Mononuclear cell (primary cell): ENCODE data around the gene RMP24.
A peak's percentile ranks its signal among the peaks of the same experiment; 100 is the strongest.

ENCODE experiments used
- H3K27me3 ChIP-seq: 2 replicates; pipeline ENCODE4 v1.6.0; 2011; ENCODE audit warnings: low read length, control low read depth; ENCODE audit not compliant: insufficient read depth
- H3K4me1 ChIP-seq: 2 replicates; pipeline ENCODE4 v1.5.1; 2011; ENCODE audit warnings: mild to moderate bottlenecking, low read length, control low read depth; ENCODE audit not compliant: insufficient read depth
- H3K4me3 ChIP-seq: 2 replicates; pipeline ENCODE4 v1.5.1; 2011; ENCODE audit warnings: mild to moderate bottlenecking, low read length, moderate library complexity
- H3K9me3 ChIP-seq: 2 replicates; pipeline ENCODE4 v1.5.1; 2011; ENCODE audit warnings: low read depth, mild to moderate bottlenecking, control low read depth, low read length

Gene RMP24

DNA sequence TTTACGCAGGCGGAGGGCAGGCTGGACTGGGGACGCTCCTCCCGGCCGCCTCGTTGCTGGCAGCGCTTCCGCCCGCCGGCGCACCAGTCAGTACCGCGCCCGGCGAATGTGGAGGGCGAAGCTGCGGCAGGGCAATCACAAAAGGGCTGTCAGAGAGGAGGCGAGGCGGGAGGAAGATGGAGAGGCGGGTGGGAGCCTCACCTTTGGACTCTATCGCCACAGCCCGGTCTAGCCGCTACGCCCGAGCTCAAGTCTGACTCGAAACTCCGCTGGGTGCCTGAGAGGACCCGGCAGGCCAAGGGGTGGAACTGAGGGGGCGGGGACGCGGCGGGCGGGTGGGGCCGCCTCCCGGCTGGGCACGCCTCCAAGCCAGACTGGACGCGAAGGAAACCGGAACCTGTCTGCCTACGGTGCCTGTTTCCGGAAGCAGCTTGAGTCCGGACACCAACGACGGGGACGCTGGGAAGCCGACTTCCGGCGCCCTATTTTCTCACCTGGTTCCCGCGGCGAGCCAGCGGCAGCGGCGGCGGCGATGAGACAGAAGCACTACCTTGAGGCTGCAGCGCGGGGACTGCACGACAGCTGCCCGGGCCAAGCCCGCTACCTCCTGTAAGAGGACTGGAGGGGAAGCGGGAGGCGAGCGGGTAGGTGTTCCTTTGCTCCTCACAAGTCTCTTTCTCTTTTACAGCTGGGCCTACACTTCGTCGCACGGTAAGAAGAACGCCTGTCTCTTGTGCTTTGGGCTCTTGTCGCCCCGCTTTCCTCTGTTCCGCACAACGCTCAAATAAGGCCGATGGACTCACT is at the start of gene RMP24:
TSS of gene RMP24 (plus strand) at position 483 of the 804 bp plus-strand sequence.
- Histone ChIP-seq H3K4me1 (peaks cover 36% of the 10 kb centered on the region), H3K4me3 (peak within 1 kb of the TSS; percentile 95), H3K9me3 (no peaks in the 10 kb centered on the region), H3K27me3 (no peaks in the 10 kb centered on the region)

DNA sequence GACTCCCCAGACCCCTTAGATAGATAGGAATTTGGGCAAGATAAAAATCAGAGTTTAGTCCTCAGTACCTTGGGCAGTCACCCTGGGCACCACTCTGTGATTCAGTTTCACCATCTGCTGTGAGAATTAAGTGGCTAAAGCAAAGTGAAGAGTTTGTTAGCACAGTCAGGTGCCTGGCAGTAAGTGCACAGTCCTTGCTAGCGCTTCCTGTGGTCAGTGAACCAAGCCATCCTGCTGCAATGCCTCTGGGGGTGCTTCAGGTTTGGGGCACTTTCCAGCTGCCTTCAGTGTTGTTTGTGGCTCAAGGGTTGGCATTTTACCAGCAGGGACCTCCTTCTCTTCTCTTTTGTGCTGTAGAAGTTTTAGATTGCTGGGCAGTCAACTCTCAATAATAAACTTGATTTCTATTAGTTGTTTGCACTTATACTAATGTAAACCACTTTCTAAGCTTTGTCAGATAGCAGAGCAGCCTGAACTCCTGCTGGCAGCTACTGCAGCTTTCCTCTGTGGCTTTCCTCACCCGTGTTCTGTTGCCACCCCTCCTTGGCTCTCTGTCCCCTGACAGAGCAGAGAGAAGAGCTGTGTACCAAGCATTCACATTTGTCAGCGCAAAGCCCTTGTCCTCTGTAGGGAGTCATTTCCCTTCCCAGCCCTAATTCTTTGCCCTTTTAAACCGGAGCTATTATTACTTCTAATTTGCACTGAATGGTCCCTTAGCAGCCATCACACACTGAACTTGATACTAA is 48.4 kb upstream of the RMP24 start:
- H3K4me3 ChIP-seq: no peak overlapping the region
- no peaks in the 10 kb centered on the region for H3K9me3 ChIP-seq
- H3K4me1 ChIP-seq: no peaks in the 10 kb centered on the region
- peaks cover 24% of the 10 kb centered on the region for H3K27me3 ChIP-seq

DNA sequence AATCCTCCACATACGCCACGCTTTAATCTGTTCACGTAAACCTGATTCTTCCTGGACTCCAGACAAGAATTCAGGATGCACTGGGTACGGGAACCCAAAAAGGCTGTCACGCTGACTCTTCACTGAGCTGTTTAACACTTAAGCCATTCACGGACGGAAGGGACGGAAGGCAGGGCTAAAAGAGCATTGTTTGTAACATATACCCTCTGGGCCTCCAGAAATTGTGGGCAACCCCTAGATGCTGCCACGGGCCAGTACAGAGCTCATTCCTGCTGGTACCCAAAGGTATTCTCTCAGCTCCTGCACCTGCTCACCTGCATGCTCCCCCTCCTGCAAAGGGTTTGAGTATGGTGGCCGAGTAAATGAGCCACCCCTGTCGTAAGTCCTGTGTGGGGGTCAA is 45.6 kb upstream of the RMP24 start:
- Histone ChIP-seq H3K27me3 (peaks cover 32% of the 10 kb centered on the region), H3K4me1 (no peaks in the 10 kb centered on the region), H3K4me3 (no peak overlapping the region), H3K9me3 (peaks cover 10% of the 10 kb centered on the region)

DNA sequence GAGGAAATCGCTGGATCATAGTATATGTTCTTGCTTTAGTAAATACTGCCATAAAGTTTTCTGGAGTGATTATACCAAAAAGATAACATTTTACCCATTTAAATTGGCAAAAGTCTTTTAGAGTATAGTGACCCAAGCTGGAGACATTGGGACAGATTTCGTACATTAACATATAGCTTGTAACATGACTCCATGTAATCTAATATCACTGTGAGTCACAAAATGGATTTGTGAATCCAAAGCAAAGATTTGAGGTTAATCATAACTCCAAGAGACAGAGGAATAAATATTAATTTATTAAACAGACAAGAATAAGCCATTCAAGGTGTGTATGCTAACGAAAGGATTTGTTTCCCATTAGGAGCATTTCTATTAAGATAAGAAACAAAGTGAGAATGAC is 45.0 kb upstream of the RMP24 start:
- H3K4me3 ChIP-seq: no peak overlapping the region

DNA sequence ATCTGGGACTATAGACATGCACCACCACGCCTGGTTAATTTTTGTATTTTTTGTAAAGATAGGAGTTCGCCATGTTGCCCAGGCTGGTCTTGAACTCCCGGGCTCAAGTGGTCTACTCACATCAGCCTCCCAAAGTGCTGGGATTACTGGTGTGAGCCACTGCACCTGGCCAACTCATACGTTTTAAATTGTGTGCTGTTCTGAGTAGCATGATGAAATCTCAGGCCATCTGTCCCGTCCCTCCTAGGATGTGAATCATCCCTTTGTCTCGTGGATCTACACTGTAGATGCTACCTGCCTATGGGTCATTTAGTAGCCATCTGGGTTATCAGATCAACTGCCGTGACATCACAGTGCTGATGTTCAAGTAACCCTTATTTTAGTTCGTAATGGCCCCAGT is 38.5 kb upstream of the RMP24 start:
- H3K4me3 ChIP-seq: no peak overlapping the region

More for the DNA sequence above, 45.0 kb upstream of the RMP24 start:
- H3K27me3 ChIP-seq: peaks cover 30% of the 10 kb centered on the region
- peaks cover 10% of the 10 kb centered on the region for H3K9me3 ChIP-seq
- no peaks in the 10 kb centered on the region for H3K4me1 ChIP-seq

DNA sequence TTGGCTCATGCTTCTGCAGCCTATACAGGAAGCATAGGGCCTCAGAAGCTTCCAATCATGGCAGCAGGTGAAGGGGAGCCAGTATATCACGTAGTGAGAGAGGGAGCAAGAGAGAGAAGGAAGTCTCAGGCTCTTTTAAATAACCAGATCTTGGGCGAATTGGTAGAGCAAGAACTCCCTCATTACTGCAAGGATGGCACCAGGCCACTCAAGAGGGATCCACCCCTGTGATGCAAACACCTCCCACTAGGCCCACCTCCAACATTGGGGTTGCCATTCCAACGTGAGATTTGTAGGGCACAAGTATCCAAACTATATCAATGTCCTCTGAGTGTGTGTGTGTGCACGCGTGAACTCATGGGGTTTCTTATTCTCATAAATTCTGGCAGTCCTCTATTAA is 37.6 kb upstream of the RMP24 start:
- peaks cover 6% of the 10 kb centered on the region for H3K27me3 ChIP-seq
- no peaks in the 10 kb centered on the region for H3K4me1 ChIP-seq
- H3K4me3 ChIP-seq: no peak overlapping the region
- H3K9me3 ChIP-seq: peaks cover 6% of the 10 kb centered on the region

More for the DNA sequence above, 38.5 kb upstream of the RMP24 start:
- H3K27me3 ChIP-seq: peaks cover 11% of the 10 kb centered on the region
- peaks cover 10% of the 10 kb centered on the region for H3K9me3 ChIP-seq
- no peaks in the 10 kb centered on the region for H3K4me1 ChIP-seq

DNA sequence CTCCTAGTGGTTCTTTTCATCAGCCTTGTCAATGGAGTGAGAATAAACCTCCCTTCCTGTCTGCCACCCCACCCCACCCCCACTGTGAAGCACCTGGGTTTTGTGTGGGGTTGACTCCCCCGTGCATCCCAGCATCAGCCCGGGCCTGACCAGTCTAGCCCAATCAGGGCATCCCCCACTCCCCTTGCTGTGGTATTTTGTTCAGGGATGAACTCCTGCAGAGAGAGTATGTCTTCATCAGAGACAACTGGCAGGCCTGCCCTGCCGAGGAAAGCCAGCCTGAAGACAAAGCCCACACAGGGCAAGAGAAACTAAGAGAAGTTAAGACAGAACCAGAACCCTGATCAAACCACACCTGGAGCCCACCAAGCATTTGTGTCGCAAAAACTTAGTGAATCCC is 36.7 kb upstream of the RMP24 start:
- H3K9me3 ChIP-seq: no peaks in the 10 kb centered on the region
- peaks cover 2% of the 10 kb centered on the region for H3K27me3 ChIP-seq
- H3K4me3 ChIP-seq: no peak overlapping the region
- H3K4me1 ChIP-seq: no peaks in the 10 kb centered on the region

DNA sequence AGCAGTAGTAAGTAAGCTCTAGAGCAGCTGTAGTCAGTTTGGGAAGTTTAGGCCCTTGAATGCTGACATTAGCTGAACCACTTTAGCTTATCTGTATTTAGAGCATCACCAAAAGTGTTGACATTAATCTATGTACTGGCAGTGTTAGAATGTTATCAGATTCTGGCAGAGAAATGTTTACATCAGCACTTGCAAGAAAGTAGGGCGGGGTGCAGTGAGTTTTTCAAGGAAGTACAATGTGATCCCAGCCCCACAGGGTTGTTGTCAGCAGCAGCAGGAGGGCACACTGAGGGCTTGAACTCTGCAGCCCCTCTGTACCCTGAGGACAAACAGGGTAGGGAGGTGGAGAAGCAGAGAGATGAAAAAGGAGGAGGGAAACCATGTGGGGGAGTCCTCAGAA is 35.5 kb upstream of the RMP24 start:
- H3K4me1 ChIP-seq: no peaks in the 10 kb centered on the region
- no peak overlapping the region for H3K4me3 ChIP-seq
- H3K27me3 ChIP-seq: peaks cover 2% of the 10 kb centered on the region
- no peaks in the 10 kb centered on the region for H3K9me3 ChIP-seq

DNA sequence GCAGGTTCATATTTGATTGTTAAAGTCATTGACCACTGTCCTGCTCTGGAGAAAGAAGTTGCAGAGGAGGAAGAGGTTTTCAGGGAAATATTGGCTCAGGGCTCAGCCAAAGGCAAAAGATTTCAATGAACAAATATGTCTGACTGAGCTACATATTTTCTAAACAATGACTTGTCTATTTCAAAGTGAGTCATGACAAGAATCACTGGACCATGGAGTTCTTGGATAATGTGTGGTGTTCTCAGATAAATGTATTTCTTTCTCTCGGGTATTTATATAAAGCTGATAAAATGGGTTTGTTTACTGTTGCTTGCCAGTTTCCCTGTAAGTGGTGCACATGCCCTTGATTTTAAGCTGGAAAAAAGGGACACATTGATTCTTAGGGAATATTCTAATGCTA is 34.3 kb upstream of the RMP24 start:
- no peak overlapping the region for H3K4me3 ChIP-seq
- no peaks in the 10 kb centered on the region for H3K4me1 ChIP-seq
- H3K27me3 ChIP-seq: peaks cover 2% of the 10 kb centered on the region
- no peaks in the 10 kb centered on the region for H3K9me3 ChIP-seq

DNA sequence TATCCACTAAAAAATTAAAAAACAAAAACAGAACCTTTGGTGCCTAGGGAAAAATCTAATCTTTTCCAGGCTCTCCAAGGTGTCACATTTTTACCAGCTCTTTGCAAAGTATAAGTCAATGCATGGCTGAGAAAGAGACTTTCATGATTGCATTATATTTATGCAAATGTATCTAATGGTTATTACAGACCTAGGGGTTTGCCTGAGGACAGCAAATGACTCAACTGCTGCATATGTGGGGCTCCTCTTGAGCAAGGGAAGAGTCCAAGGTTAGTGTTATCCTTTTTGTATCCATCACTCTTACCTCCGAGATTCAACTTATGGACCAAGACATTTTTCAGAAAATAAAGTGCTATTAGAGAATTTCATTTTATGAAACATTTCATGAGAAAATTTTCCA is 33.9 kb upstream of the RMP24 start:
- H3K4me1 ChIP-seq: no peaks in the 10 kb centered on the region
- no peaks in the 10 kb centered on the region for H3K9me3 ChIP-seq
- peaks cover under 1% of the 10 kb centered on the region for H3K27me3 ChIP-seq
- H3K4me3 ChIP-seq: no peak overlapping the region

DNA sequence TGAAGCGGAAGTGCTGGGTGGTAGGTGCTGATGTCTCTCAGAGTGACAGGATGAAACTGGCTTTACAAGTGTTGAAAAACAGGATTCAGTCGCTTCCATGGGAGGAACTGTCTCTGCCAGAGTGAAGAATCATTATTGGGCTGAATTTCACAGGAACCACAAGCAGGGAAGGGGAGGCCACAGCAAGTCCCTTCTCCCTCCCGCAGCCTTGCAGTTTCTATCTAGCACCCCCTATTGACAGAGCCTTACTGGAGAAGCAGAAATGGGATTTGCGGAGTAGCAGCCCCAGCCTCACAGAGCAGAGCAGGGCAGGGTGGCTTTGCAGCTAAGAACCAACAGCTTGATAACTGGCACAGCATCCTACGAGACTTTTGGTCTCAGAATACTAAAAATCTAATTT is 33.3 kb upstream of the RMP24 start:
- Histone ChIP-seq H3K9me3 (no peaks in the 10 kb centered on the region), H3K4me1 (no peaks in the 10 kb centered on the region), H3K4me3 (no peak overlapping the region), H3K27me3 (no peaks in the 10 kb centered on the region)

DNA sequence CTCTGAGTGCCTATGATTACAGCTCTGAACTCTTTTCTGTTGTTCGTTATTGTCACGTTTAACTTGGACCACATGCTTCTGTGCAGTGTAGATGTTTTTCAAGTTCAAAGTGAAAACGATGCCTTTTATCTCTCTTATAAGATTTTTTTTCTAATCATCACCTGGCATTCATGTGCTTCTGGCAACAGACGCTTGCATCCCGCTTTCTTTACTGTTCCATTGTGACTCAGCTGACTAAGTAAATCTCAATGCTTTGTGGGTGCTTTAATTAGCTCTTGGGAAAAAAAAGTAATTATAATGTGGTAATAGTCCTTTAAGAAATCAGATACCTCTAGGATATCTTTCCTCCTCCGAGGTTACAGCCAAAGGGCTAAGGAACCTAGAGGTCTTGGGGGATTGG is 31.2 kb upstream of the RMP24 start:
- Histone ChIP-seq H3K4me3 (no peak overlapping the region), H3K27me3 (peaks cover 4% of the 10 kb centered on the region), H3K9me3 (no peaks in the 10 kb centered on the region), H3K4me1 (no peaks in the 10 kb centered on the region)

DNA sequence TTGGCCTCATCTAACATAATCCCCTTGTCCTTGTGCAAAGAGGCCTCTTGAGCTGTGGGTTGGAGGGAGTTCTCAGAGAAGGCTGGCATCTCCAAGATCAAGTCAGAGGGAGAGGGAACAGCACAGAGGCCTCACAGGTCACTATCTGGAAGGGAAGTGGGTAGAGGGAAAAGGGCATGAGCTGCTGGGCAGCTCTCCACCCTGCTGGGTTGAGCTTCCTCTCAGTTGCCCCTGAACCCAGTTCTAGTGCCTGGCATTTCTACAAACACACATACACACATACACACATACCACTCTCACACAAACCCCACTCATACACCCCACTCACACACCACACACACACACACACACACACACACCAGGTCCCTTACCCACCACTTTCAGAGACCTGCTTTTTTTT is 30.3 kb upstream of the RMP24 start:
- no peaks in the 10 kb centered on the region for H3K9me3 ChIP-seq
- peaks cover 4% of the 10 kb centered on the region for H3K27me3 ChIP-seq
- no peak overlapping the region for H3K4me3 ChIP-seq
- H3K4me1 ChIP-seq: no peaks in the 10 kb centered on the region

DNA sequence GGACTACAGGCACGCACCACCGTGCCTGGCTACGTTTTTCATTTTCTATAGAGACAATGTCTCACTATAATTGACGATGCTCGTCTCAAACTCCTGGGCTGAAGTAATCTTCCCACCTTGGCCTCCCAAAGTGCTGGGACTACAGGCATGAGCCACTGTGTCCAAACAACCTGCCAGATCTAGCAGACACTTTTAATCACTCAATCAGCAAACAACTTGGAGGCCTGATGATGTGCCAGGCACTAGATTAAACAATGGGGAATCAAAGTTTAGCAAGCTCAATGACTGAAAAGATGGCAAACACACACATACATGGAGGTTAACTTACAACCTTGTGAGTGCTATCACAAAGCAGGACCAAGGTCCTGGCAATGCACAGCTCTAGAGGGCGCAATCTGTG is 29.8 kb upstream of the RMP24 start:
- Histone ChIP-seq H3K4me1 (no peaks in the 10 kb centered on the region), H3K4me3 (no peak overlapping the region), H3K27me3 (peaks cover 4% of the 10 kb centered on the region), H3K9me3 (no peaks in the 10 kb centered on the region)

DNA sequence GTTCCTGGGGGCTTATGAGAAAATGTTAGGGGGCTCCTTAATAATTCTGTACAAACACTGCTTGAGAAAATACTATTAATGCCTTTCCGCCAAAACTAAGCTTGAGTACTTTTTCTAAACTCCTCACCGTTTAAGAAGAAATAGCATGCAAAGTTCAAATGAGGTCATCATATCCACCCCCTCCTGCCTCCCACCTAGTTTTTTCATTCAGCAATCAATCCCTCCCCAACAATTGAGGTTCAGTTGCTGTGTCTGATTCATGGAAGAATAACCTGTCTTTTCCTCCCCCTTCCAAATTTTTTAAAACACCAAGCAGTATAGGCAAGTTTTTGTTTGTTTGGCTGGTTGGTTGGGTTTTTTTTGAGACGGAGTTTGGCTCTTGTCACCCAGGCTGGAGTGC is 24.4 kb upstream of the RMP24 start:
- no peak overlapping the region for H3K4me3 ChIP-seq

DNA sequence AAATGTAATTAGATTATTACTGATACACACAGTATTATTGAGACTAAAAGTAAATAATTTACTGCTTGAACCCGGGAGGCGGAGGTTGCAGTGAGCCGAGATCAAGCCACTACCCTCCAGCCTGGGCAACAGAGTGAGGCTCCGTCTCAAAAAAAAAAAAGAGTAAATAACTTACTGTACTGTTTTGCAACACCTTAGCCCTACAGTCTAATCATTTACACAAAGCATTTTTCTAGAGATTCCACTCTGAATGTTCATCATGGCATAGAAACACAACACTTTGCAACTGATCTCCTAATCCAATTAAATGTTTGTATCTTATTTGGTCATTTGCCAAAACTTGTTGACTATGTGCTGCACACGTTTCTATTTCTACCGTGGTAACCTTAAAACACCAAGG is 23.4 kb upstream of the RMP24 start:
- Histone ChIP-seq H3K9me3 (no peaks in the 10 kb centered on the region), H3K27me3 (peaks cover 14% of the 10 kb centered on the region), H3K4me3 (no peak overlapping the region), H3K4me1 (peaks cover 7% of the 10 kb centered on the region)

More for the DNA sequence above, 24.4 kb upstream of the RMP24 start:
- H3K4me1 ChIP-seq: peaks cover 7% of the 10 kb centered on the region
- peaks cover 14% of the 10 kb centered on the region for H3K27me3 ChIP-seq
- no peaks in the 10 kb centered on the region for H3K9me3 ChIP-seq
